Coronary artery (tissue), 2 donors: Measurements from ENCODE around the gene SNU13.
"Not testable (repeated sequence)": the region's sequence is repeated elsewhere in the genome, so short reads cannot be mapped to it uniquely, and the experiment has no call there.

Experiments
- DNase-seq: peaks from one replicate; pipeline ENCODE4 v3.0.0-alpha.2; 2017; ENCODE audit warnings: low spot score
- H3K27ac ChIP-seq, 2 donors: fragments of 200-600 bp; sonication (generic); one replicate each; pipeline ENCODE4 v1.5.1; 2016 to 2019
- H3K4me3 ChIP-seq: fragments of 200-600 bp; sonication (generic); 2 replicates; pipeline ENCODE4 v1.5.1; 2016; ENCODE audit warnings: mild to moderate bottlenecking, moderate library complexity
- TF ChIP-seq, protein P1 (sequence below): fragments of 200-600 bp; sonication (generic); IDR thresholded peaks from one replicate; pipeline ENCODE4 v1.5.1; 2019; ENCODE audit warnings: antibody characterized with exemption

The SNU13 gene

DNA sequence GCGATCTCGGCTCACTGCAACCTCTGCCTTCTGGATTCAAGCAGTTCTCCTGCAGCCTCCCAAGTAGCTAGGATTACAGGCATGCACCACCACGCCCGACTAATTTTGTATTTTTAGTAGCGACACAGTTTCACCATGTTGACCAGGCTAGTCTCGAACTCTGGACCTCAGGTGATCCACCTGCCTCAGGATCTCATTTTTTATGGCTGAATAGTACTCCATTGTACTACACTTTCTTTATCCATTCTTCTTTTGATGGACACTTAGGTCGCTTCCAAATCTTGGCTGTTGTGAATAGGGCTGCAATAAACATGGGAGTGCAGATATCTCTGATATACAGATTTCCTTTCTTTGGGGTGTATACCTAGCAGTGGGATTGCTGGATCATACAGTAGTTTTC, 46.8 kb downstream of the SNU13 start:
- DNase-seq, result peak; percentile 33
- TF ChIP-seq, protein P1, sequence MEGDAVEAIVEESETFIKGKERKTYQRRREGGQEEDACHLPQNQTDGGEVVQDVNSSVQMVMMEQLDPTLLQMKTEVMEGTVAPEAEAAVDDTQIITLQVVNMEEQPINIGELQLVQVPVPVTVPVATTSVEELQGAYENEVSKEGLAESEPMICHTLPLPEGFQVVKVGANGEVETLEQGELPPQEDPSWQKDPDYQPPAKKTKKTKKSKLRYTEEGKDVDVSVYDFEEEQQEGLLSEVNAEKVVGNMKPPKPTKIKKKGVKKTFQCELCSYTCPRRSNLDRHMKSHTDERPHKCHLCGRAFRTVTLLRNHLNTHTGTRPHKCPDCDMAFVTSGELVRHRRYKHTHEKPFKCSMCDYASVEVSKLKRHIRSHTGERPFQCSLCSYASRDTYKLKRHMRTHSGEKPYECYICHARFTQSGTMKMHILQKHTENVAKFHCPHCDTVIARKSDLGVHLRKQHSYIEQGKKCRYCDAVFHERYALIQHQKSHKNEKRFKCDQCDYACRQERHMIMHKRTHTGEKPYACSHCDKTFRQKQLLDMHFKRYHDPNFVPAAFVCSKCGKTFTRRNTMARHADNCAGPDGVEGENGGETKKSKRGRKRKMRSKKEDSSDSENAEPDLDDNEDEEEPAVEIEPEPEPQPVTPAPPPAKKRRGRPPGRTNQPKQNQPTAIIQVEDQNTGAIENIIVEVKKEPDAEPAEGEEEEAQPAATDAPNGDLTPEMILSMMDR, result no peak
- no peak overlapping the region for H3K4me3 ChIP-seq
- H3K27ac ChIP-seq, result no peak overlapping the region

- Histone ChIP-seq H3K27ac (no peak overlapping the region), H3K4me3 (no peak overlapping the region)
- TF ChIP-seq, protein P1, result no peak
- DNase-seq, result peak; percentile 1
Measured at GRCh38 chr22:41638748-41639147, 49.9 kb downstream of the SNU13 start.

DNA sequence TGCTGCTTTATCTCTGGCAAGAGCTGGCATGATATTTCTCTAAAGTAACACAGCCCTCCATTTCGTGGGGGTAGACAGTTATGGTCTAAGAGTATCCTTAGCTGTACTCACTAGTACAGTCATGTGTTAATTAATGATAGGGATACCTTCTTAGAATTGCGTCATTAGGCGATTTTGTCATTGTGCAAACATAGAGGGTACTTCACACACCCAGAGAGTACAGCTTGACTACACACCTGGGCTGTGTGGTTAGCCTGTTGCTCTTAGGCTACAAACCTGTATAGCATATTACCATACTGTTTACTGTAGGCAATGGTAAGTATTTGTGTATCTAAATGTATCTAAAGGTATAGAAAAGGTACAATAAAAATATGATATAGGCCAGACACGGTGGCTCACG, 50.5 kb downstream of the SNU13 start:
- TF ChIP-seq, protein P1, result no peak
- Histone ChIP-seq H3K4me3 (no peak overlapping the region), H3K27ac (no peak overlapping the region)
- DNase-seq, result peak; percentile 24

GRCh38 chr22:41637623-41638022, 51.0 kb downstream of the SNU13 start:
- H3K27ac ChIP-seq, H3K4me3 ChIP-seq: not testable (repeated sequence)
- peak; percentile 70 for DNase-seq

DNA sequence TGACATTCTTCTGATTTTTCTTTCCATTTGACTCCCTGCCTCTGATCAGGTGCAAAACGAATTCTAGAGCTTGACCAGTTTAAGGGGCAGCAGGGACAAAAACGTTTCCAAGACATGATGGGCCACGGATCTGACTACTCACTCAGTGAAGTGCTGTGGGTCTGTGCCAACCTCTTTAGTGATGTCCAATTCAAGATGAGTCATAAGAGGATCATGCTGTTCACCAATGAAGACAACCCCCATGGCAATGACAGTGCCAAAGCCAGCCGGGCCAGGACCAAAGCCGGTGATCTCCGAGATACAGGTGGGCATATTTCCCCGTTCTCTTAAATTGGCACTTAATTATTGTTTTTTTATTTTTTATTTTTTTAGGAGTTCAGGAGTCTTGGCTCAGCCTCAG, 52.2 kb downstream of the SNU13 start:
- Histone ChIP-seq H3K4me3 (no peak overlapping the region), H3K27ac (no peak overlapping the region)
- TF ChIP-seq, protein P1, result no peak
- DNase-seq, result peak; percentile 69

DNA sequence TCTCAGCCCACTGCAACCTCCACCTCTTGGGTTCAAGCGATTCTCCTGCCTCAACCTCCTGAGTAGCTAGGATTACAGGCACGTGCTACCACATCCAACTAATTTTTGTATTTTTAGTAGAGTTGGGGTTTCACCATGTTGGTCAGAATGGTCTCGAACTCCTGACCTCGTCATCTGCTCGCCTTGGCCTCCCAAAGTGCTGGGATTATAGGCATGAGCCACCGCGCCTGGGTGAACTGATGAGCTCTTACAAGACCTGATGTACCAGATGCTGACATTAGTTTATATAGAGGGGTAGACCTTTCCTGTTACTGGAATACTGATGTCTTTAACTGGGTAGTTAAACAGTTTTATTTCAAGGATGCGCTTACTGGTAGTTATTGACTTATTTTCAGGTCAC, 54.1 kb downstream of the SNU13 start:
- not testable (repeated sequence) for H3K4me3 ChIP-seq, H3K27ac ChIP-seq
- peak; percentile 50 for DNase-seq

- not testable (repeated sequence) for DNase-seq, H3K27ac ChIP-seq, H3K4me3 ChIP-seq
Measured at GRCh38 chr22:41631615-41632014, 57.1 kb downstream of the SNU13 start.

- peak; percentile 43 for DNase-seq
- not testable (repeated sequence) for H3K4me3 ChIP-seq, H3K27ac ChIP-seq
Measured at GRCh38 chr22:41631115-41631514, 57.6 kb downstream of the SNU13 start.

- H3K4me3 ChIP-seq, result no peak overlapping the region
- TF ChIP-seq, protein P1, result no peak
- no peak overlapping the region for H3K27ac ChIP-seq
- no peak for DNase-seq
Measured at GRCh38 chr22:41625577-41625976, 63.1 kb downstream of the SNU13 start.
